Erythroblast (primary cell): ENCODE measurements around the gene E2F8.

Source experiments
- GATA1 ChIP-seq: IDR thresholded peaks from 2 replicates; pipeline ENCODE4 v1.6.1; 2011; ENCODE audit warnings: low read depth, mild to moderate bottlenecking, control low read depth, low read length, moderate library complexity
- POLR2A ChIP-seq: IDR thresholded peaks from 2 replicates; pipeline ENCODE4 v1.6.1; 2011; ENCODE audit warnings: mild to moderate bottlenecking, low read length

DNA sequence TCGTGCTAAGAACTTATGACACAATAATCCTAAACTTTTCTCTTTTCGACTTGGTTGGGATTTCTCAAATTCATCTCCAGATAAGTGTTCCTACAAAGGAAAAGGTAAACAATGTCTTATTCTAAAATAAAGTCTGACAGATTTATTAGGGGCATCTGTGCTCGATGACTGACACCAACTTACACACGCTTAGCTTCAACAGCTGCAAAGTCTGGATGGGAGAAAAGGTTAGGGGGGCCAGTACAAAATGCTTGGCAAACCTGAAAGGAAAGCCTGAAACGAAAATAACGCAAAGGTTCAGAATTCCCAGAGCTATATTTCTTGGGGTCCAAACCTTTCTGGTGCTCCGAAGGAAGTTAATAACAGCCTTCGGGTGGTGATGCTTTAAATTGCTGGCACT is 3.4 kb downstream of the E2F8 start:
- no peak for TF ChIP-seq POLR2A
- TF ChIP-seq GATA1: no peak
